Measurements from ENCODE around the gene PLET1. TPM values are rescaled to one million over a fixed set of nuclear protein-coding genes. Genes with fewer than 3 reads are reported as not detected.

Gene PLET1
- total RNA-seq, 1 experiment from 2014 or later: not detected

GRCh38 chr11:112241486-112241885 lies 19.2 kb downstream of the PLET1 start:
- DNase-seq: no peak
- Histone ChIP-seq H2BK120ac (ENCODE audit: low read depth, low read length, poor library complexity, severe bottlenecking) (no peak overlapping the region), H4K5ac (ENCODE audit: insufficient read length, low read depth, low read length) (no peak overlapping the region), H2AK5ac (ENCODE audit: insufficient read length, low read length) (no peak overlapping the region), H3K23ac (ENCODE audit: insufficient read length, low read depth, low read length) (no peak overlapping the region), H3K23me2 (ENCODE audit: insufficient read length, low read depth, low read length, poor library complexity, severe bottlenecking) (no peaks in the 10 kb centered on the region), H3K27ac (ENCODE audit: insufficient read length, low read depth, low read length) (no peak overlapping the region), H3K4ac (ENCODE audit: low read depth, low read length) (no peak overlapping the region), H2BK12ac (ENCODE audit: insufficient read length, low read depth, low read length) (no peak overlapping the region), H3K14ac (ENCODE audit: insufficient read depth, low read length) (no peak overlapping the region), H3K9ac (ENCODE audit: extremely low read depth, insufficient read length, low read length) (no peak overlapping the region), H3K18ac (ENCODE audit: insufficient read length, low read depth, low read length) (no peak overlapping the region), H3K79me2 (ENCODE audit: insufficient read depth, low read length) (no peaks in the 10 kb centered on the region), H3K4me1 (ENCODE audit: insufficient read depth, low read length) (no peaks in the 10 kb centered on the region), H3K4me2 (ENCODE audit: insufficient read depth, insufficient read length, low read length) (no peak overlapping the region), H2AFZ (ENCODE audit: low read length) (no peak overlapping the region), H3K9me3 (ENCODE audit: control insufficient read depth, low read depth, low read length) (no peaks in the 10 kb centered on the region), H3K79me1 (ENCODE audit: insufficient read depth, low read depth, low read length, poor library complexity, severe bottlenecking) (no peaks in the 10 kb centered on the region), H4K8ac (replicated peaks; ENCODE audit: insufficient read length, low read depth, low read length) (no peak overlapping the region), H2BK5ac (ENCODE audit: insufficient read length, low read length) (no peak overlapping the region), H3K56ac (ENCODE audit: insufficient read length, low read depth, low read length) (no peak overlapping the region), H2BK20ac (ENCODE audit: low read depth, low read length, poor library complexity, severe bottlenecking) (no peak overlapping the region), H3T11ph (ENCODE audit: low read length) (no peak overlapping the region), H2BK15ac (ENCODE audit: low read depth, low read length) (no peak overlapping the region), H4K20me1 (ENCODE audit: control insufficient read depth, insufficient read depth, insufficient read length) (no peaks in the 10 kb centered on the region), H3K27me3 (ENCODE audit: insufficient read depth, low read length) (no peaks in the 10 kb centered on the region), H4K91ac (ENCODE audit: insufficient read length, low read depth, low read length) (no peak overlapping the region)
- Mint-ChIP-seq H3K4me3 (no peak overlapping the region), H3K36me3 (ENCODE audit: insufficient read depth in 1 of 3, low read depth in 3 of 3) (peaks cover 11 to 50% (median 42%) of the 10 kb centered on the region in 3 experiments; a peak in 6 of 7 replicates), H3K9me3 (peaks cover 3 to 19% of the 10 kb centered on the region in 2 experiments; a peak in 3 of 5 replicates), H3K27me3 (ENCODE audit: low read depth) (peaks cover 19% of the 10 kb centered on the region), H3K4me1 (no peaks in the 10 kb centered on the region), H3K27ac (no peak overlapping the region)
- TF ChIP-seq, protein P1, sequence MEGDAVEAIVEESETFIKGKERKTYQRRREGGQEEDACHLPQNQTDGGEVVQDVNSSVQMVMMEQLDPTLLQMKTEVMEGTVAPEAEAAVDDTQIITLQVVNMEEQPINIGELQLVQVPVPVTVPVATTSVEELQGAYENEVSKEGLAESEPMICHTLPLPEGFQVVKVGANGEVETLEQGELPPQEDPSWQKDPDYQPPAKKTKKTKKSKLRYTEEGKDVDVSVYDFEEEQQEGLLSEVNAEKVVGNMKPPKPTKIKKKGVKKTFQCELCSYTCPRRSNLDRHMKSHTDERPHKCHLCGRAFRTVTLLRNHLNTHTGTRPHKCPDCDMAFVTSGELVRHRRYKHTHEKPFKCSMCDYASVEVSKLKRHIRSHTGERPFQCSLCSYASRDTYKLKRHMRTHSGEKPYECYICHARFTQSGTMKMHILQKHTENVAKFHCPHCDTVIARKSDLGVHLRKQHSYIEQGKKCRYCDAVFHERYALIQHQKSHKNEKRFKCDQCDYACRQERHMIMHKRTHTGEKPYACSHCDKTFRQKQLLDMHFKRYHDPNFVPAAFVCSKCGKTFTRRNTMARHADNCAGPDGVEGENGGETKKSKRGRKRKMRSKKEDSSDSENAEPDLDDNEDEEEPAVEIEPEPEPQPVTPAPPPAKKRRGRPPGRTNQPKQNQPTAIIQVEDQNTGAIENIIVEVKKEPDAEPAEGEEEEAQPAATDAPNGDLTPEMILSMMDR (conservative IDR thresholded peaks at IDR 0.05): no peak
- no CpG with 5 or more reads among the region's 3 CpGs for WGBS (ENCODE audit: extremely low coverage, insufficient read length, low lambda C conversion rate)
